HG02938 (cell line): ENCODE data around the gene YKT6.
"Not testable (repeated sequence)": the region's sequence is repeated elsewhere in the genome, so short reads cannot be mapped to it uniquely, and the experiment has no call there.

Source experiments
- ATAC-seq: cut with Tn5 transposase; IDR thresholded peaks from one replicate; pipeline ENCODE4 v1.9.1; 2021; ENCODE audit warnings: mild to moderate bottlenecking, moderate library complexity; ENCODE audit not compliant: unreplicated experiment

YKT6 gene

GRCh38 chr7:44193011-44193802 lies 7.6 kb upstream of the YKT6 start:
- ATAC-seq = no peak

GRCh38 chr7:44194069-44194468 lies 6.7 kb upstream of the YKT6 start:
- ATAC-seq = no peak

- no peak for ATAC-seq
Observed at GRCh38 chr7:44194562-44195145, 6.1 kb upstream of the YKT6 start.

- ATAC-seq = no peak
Observed at GRCh38 chr7:44195889-44196288, 4.9 kb upstream of the YKT6 start.

GRCh38 chr7:44196450-44196872 lies 4.3 kb upstream of the YKT6 start:
- no peak for ATAC-seq

GRCh38 chr7:44197474-44197873 lies 3.3 kb upstream of the YKT6 start:
- ATAC-seq = no peak

- not testable (repeated sequence) for ATAC-seq
Observed at GRCh38 chr7:44200163-44200562, 615 bp upstream of the YKT6 start.

GRCh38 chr7:44201813-44202212 lies 1.0 kb downstream of the YKT6 start:
- ATAC-seq = no peak

- no peak for ATAC-seq
Observed at GRCh38 chr7:44206008-44206407, 5.2 kb downstream of the YKT6 start.

GRCh38 chr7:44208085-44208484 lies 7.3 kb downstream of the YKT6 start:
- no peak for ATAC-seq

GRCh38 chr7:44210107-44210506 lies 9.3 kb downstream of the YKT6 start:
- no peak for ATAC-seq

- no peak for ATAC-seq
Observed at GRCh38 chr7:44211126-44211675, 10.4 kb downstream of the YKT6 start.

- no peak for ATAC-seq
Observed at GRCh38 chr7:44212018-44212417, 11.2 kb downstream of the YKT6 start.

- no peak for ATAC-seq
Observed at GRCh38 chr7:44212581-44213184, 11.9 kb downstream of the YKT6 start.

GRCh38 chr7:44213206-44213876 lies 12.6 kb downstream of the YKT6 start:
- no peak for ATAC-seq

- ATAC-seq = no peak
Observed at GRCh38 chr7:44213877-44214388, 13.2 kb downstream of the YKT6 start.

GRCh38 chr7:44215531-44215930 lies 14.8 kb downstream of the YKT6 start:
- no peak for ATAC-seq

GRCh38 chr7:44216019-44216418 lies 15.2 kb downstream of the YKT6 start:
- ATAC-seq = no peak

GRCh38 chr7:44216521-44217222 lies 15.9 kb downstream of the YKT6 start:
- ATAC-seq = no peak

GRCh38 chr7:44217223-44217714 lies 16.5 kb downstream of the YKT6 start:
- ATAC-seq = no peak
